Cardiac muscle cell (in vitro differentiated cells and primary cell): ENCODE results near the gene SLC6A12. TPM values are rescaled to one million over a fixed set of nuclear protein-coding genes. Genes with fewer than 3 reads are reported as not detected.

Experiments
- DNase-seq, 2 donors: peaks; one replicate each; pipeline versions ENCODE4 v3.0.0 to v3.0.0-alpha.2; 2010 to 2017; ENCODE audit warnings: low read depth in 1 of 2, low spot score in 1 of 2
- H3K27ac ChIP-seq: fragments of 200-600 bp; sonication (generic); 2 replicates; pipeline ENCODE4 v1.5.1; 2016
- H3K27me3 ChIP-seq: fragments of 200-600 bp; sonication (generic); 2 replicates; pipeline ENCODE4 v1.6.0; 2016; ENCODE audit warnings: control low read depth
- H3K36me3 ChIP-seq: fragments of 200-600 bp; sonication (generic); 2 replicates; pipeline ENCODE4 v1.5.1; 2016; ENCODE audit warnings: control low read depth
- H3K4me1 ChIP-seq: fragments of 200-600 bp; sonication (generic); 2 replicates; pipeline ENCODE4 v1.8.1; 2017; ENCODE audit warnings: low read depth, mild to moderate bottlenecking, mixed run types
- H3K4me3 ChIP-seq: fragments of 200-600 bp; sonication (generic); 2 replicates; pipeline ENCODE4 v1.5.1; 2016; ENCODE audit warnings: mild to moderate bottlenecking
- H3K9me3 ChIP-seq: fragments of 200-600 bp; sonication (generic); 2 replicates; pipeline ENCODE4 v1.5.1; 2017; ENCODE audit warnings: low read depth, mild to moderate bottlenecking, control low read depth
- CTCF ChIP-seq: IDR thresholded peaks from 2 replicates; pipeline ENCODE4 v1.5.1; 2012; ENCODE audit warnings: low read depth, mild to moderate bottlenecking, low read length
- polyA plus RNA-seq: library from polyadenylated mRNA; unstranded; fragments of >200 nt; fragmentation: Nextera tagmentation; extraction: Ambion mirVana; gene quantifications from 2 replicates; pipeline ENCODE4 v1.2.1, GENCODE V29; 2016
- total RNA-seq: library from RNA; depleted of rRNA; stranded (reverse); fragments of >200 nt; gene quantifications from 2 replicates; pipeline ENCODE4 v1.2.3, GENCODE V29; 2016

SLC6A12 gene
- total and polyA plus RNA-seq, 2 experiments from 2014 or later = 0.24 to 0.33 TPM

- Histone ChIP-seq H3K36me3 (no peaks in the 10 kb centered on the region), H3K27ac (no peak overlapping the region), H3K4me3 (no peak overlapping the region), H3K9me3 (no peaks in the 10 kb centered on the region), H3K4me1 (peaks cover 15% of the 10 kb centered on the region), H3K27me3 (peaks cover 10% of the 10 kb centered on the region)
- no peak for TF ChIP-seq CTCF
- DNase-seq = no peak
These were observed 4.1 kb downstream of the SLC6A12 start for GRCh38 chr12:209851-210250.

DNA sequence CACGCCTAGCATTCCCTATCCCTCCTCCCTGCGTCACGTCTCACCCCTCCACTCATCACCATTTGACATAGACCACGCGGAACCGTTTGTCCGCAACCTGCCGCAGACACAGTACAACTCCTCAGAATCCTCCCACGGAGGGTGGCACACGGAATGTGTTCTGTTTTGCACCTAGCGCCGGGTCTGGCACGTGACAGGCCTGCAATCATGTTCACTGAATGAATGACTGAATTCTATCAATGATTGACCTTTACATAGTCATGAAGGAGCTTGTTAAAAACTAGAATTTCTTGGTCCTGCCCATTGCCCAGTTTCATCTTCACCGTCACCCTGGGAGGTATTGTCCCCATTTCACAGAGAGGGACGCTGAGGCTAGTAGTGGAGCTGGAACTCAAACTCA is 4.7 kb downstream of the SLC6A12 start:
- H3K27ac ChIP-seq = no peak overlapping the region
- no peaks in the 10 kb centered on the region for H3K9me3 ChIP-seq
- DNase-seq = no peak
- no peak overlapping the region for H3K4me3 ChIP-seq
- H3K4me1 ChIP-seq = peaks cover 15% of the 10 kb centered on the region
- TF ChIP-seq CTCF = no peak
- H3K27me3 ChIP-seq = peaks cover 16% of the 10 kb centered on the region
- H3K36me3 ChIP-seq = no peaks in the 10 kb centered on the region

DNA sequence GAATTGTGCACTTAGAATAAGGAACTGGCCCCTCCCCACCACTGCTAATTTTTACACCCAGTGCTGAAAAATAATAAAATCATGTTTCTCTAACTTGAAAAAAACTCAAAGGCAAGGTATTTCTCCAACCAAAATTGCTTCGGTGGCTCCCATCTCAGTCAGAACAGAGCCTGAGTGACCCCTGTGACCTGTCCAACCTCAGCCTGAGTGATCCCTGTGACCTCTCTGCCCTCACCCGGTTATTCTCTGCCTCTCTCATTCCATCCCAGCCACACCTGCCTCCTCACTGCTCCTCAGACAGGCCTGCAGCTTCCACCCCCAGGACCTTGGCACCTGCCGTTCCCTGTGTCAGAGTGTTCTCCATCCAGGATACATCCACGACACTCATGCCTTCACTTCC is 5.1 kb downstream of the SLC6A12 start:
- Histone ChIP-seq H3K4me3 (no peak overlapping the region), H3K9me3 (no peaks in the 10 kb centered on the region), H3K27me3 (peaks cover 20% of the 10 kb centered on the region), H3K27ac (no peak overlapping the region), H3K4me1 (peaks cover 19% of the 10 kb centered on the region), H3K36me3 (no peaks in the 10 kb centered on the region)
- DNase-seq = no peak
- TF ChIP-seq CTCF = no peak

- H3K4me1 ChIP-seq = peaks cover 19% of the 10 kb centered on the region
- no peak for DNase-seq
- peaks cover 29% of the 10 kb centered on the region for H3K27me3 ChIP-seq
- no peak overlapping the region for H3K27ac ChIP-seq
- no peak overlapping the region for H3K4me3 ChIP-seq
- no peaks in the 10 kb centered on the region for H3K36me3 ChIP-seq
- no peaks in the 10 kb centered on the region for H3K9me3 ChIP-seq
- no peak for TF ChIP-seq CTCF
These were observed 6.2 kb downstream of the SLC6A12 start for GRCh38 chr12:207804-208203.

GRCh38 chr12:206746-207440 is 7.1 kb downstream of the SLC6A12 start:
- TF ChIP-seq CTCF = no peak
- H3K4me1 ChIP-seq = peaks cover 15% of the 10 kb centered on the region
- DNase-seq = no peak
- H3K27ac ChIP-seq = no peak overlapping the region
- H3K4me3 ChIP-seq = no peak overlapping the region
- H3K36me3 ChIP-seq = no peaks in the 10 kb centered on the region
- no peaks in the 10 kb centered on the region for H3K9me3 ChIP-seq
- H3K27me3 ChIP-seq = peaks cover 38% of the 10 kb centered on the region
